Measurements from ENCODE around the gene PSMD4.
A peak's percentile ranks its signal among the peaks of the same experiment; 100 is the strongest.
"Not testable (repeated sequence)": the region's sequence is repeated elsewhere in the genome, so short reads cannot be mapped to it uniquely, and the experiment has no call there.

PSMD4 gene

GRCh38 chr1:151275341-151275740, 20.8 kb downstream of the PSMD4 start:
- not testable (repeated sequence) for DNase-seq

GRCh38 chr1:151277249-151277648, 22.7 kb downstream of the PSMD4 start:
- no peak for DNase-seq

- DNase-seq = peak; percentile 93
Observed at GRCh38 chr1:151281225-151281968, 26.9 kb downstream of the PSMD4 start.

DNA sequence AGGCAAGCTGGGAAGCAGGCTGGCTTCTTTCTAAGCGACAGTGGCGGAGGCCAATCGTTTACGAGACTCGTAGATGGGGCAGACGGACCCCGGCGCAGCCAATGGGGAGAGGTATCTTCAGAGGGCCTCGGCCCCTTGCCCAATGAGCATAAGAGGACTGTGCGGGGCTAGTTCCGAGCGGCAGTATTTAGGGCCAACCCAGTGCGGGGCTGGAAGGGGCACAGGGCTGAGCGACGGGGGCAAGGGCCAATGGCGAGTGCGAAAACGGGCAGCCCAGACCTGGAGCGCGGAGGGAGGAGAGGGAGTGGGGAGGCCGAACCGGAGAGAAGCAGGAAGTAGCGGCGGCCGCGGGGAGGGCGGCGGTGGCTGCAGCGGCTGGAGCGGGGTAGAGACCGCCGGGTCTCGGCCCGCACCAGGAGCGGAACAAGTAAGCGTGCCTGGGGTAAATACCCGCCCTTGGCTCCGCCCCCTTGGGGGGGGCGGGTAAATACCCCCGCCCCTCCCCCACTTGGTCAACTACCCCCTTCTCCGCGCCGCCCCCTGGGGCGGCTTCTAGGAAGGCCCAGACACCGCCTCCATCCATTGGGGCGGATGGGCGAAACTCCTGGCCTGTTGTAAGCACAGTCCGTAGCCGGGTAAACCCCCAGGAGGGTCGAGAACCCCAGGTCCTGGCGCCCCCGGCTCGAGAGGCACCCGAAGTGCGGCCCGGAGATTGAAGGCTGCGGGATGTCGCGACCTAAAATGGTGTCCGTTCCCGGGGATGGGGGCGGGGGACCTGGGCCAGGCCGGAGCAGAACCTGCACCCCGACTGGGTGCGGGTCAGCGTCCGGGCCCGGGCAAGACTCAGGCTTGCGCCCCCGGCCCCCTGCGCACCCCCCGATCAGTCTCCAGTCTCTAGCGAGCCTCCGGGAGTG, 27.7 kb downstream of the PSMD4 start, which contains the start of gene ZNF687:
Gene ZNF687 (plus strand): TSS at position 331 of the 914 bp plus-strand sequence. CDS start 3,993 bp downstream, outside the sequence.
- peak; percentile 100 for DNase-seq

DNA sequence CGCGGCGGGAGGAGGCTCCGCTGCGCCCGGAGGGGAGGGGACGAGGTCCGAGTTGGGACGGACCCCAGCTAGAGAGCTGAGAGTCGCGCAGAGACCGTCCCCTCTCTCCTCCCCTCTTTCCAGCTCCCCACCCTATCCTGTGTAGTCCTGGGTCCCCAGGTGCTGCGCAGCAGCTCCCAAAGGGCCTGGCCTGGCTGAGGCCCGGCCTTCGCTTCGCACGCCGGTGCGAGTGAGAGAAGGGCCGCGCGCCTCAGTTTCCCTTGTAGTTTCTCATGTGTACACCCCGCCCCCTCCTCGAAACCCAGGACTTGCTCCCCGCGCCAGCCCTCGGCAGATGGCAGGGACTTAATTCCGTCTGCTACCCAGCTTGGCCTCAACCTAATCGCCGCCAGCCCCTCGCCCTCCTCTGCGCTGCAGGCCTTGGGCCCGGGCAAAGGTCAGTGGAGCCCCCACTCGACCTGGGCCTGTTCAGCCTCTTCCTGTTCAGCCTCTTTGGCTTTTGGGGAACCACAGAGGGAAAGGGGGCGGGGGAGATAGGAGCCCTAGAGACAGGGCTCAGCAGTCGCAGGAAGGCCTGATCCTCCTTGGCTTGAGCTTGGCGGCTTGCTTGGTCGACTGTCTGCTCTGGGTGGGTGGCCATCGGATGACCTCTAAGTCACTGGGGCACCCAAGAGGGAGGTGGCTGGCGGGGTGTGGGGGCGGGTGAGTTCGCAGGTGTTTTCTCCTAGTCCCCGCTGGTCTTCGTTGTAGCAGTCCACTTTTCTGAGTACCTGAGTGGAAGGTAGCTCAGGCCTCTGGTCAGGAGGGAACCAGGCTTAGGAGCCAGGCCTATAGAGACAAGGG, 28.6 kb downstream of the PSMD4 start:
- DNase-seq = peak; percentile 32

DNA sequence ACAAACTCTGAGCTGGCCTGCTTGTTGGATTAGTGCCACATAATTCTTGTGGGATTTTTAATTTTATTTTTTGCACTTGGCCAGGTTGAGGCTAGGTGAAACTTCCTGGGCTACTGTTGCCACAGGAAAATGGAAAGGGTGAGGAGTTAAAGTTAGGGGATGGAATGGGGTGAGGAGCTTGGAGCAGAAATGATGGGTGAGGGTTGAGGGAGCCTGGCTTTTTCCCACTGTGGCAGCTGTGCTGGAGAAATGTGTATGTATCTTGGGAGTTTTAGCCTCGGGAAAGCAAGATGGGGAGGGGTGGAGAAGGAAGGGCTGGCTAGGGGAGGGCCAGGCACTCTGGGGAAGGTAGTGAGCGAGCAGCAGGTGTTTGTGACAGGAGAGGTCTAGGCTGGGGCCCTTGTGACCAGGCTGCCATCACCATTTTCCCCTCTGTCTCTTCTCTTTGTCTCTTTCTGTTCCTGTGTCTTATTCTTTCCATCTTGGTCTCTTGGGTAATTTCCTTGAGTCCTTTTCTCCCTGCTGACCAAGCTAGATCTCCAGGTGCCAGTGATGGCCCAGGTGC, 29.6 kb downstream of the PSMD4 start:
- DNase-seq = no peak

DNA sequence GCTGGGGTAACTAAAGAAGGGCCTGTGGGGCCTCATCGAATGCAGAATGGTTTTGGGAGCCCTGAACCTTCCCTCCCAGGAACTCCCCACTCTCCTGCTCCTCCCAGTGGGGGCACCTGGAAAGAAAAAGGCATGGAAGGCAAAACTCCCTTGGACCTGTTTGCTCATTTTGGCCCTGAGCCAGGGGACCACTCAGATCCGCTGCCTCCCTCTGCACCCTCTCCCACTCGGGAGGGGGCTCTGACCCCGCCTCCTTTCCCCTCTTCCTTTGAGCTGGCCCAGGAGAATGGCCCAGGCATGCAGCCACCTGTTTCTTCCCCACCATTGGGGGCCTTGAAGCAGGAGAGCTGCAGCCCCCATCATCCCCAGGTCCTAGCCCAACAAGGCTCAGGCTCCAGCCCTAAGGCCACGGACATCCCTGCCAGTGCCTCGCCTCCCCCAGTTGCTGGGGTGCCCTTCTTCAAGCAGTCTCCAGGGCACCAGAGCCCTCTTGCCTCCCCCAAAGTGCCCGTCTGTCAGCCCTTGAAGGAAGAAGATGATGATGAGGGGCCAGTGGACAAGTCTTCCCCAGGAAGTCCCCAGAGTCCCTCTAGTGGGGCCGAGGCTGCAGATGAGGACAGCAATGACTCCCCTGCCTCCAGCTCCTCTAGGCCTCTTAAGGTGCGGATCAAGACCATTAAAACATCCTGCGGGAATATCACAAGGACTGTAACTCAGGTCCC, 32.2 kb downstream of the PSMD4 start:
- DNase-seq = no peak

DNA sequence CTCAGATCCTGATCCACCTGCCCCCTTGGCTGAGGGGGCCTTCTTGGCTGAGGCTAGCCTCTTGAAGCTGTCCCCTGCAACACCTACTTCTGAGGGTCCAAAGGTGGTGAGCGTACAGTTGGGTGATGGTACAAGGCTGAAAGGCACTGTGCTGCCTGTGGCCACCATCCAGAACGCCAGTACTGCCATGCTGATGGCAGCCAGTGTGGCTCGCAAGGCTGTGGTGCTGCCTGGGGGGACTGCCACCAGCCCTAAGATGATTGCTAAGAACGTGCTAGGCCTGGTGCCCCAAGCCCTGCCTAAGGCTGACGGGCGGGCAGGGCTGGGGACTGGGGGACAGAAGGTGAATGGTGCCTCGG, 32.8 kb downstream of the PSMD4 start:
- no peak for DNase-seq

GRCh38 chr1:151287767-151288500, 33.4 kb downstream of the PSMD4 start:
- DNase-seq = no peak

DNA sequence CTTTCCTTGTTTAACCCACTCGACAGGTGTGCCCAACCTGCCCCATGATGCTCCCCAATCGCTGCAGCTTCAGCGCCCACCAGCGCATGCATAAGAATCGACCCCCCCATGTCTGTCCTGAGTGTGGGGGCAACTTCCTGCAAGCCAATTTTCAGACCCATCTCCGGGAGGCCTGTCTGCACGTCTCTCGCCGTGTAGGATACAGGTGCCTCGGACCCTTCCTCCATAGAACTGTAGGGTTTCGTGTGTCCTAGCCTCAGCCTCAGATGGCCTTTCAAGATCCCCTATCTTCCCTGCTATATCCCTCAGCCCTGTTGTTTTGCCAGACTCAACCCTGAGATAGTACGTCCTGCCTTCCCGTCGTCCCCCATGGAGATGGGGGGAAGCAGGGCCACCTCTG, 34.0 kb downstream of the PSMD4 start:
- DNase-seq = no peak

- DNase-seq = no peak
Observed at GRCh38 chr1:151289080-151289935, 34.8 kb downstream of the PSMD4 start.

DNA sequence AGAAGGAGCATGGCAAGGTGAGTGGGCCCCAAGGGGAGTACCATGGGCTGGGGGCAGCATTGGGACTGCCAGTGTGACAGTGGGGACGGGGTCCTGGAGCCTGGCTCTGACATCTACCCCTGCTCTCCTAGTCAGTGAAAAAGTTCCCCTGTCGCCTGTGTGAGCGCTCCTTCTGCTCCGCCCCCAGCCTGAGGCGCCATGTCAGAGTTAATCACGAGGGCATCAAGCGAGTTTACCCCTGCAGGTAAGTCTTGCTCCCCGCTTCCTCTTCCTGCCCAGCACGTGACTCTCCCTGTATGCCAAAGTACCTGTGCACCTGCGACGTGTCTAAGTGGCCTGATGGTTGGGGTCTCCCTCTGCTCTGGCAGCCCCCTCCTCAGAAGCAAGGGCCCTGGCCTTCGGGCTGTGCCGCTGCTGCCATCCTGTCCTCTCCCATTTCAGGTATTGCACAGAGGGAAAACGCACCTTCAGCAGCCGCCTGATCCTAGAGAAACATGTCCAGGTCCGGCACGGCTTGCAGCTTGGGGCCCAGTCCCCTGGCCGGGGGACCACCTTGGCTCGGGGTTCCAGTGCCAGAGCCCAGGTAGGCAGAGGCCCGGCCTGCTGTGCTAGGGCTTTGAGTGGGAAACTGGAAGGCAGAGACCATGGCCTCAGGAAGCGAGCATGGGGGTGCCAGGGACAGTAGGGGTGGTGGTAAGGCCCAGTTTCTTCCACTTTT, 35.6 kb downstream of the PSMD4 start:
- DNase-seq = no peak

DNA sequence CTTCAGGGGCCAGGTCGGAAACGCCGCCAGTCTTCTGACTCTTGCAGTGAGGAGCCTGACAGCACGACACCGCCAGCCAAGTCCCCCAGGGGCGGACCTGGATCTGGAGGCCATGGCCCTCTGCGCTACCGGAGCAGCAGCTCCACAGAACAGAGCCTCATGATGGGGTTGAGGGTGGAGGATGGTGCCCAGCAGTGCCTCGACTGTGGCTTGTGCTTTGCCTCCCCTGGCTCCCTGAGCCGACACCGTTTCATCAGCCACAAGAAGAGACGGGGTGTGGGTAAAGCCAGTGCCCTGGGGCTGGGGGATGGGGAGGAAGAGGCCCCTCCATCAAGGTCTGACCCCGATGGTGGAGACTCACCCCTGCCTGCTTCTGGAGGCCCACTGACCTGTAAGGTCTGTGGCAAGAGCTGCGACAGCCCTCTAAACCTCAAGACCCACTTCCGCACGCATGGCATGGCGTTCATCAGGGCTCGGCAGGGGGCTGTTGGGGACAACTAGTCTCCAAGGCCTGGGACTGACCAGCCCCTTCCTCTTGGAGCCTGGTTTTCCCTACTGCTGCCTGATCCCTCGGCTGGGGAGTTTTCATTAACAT, 36.3 kb downstream of the PSMD4 start:
- no peak for DNase-seq

GRCh38 chr1:151292207-151293030, 37.9 kb downstream of the PSMD4 start:
- DNase-seq = no peak

- no peak for DNase-seq
Observed at GRCh38 chr1:151293093-151293492, 38.6 kb downstream of the PSMD4 start.

GRCh38 chr1:151294742-151295462, 40.4 kb downstream of the PSMD4 start:
- DNase-seq = no peak

DNA sequence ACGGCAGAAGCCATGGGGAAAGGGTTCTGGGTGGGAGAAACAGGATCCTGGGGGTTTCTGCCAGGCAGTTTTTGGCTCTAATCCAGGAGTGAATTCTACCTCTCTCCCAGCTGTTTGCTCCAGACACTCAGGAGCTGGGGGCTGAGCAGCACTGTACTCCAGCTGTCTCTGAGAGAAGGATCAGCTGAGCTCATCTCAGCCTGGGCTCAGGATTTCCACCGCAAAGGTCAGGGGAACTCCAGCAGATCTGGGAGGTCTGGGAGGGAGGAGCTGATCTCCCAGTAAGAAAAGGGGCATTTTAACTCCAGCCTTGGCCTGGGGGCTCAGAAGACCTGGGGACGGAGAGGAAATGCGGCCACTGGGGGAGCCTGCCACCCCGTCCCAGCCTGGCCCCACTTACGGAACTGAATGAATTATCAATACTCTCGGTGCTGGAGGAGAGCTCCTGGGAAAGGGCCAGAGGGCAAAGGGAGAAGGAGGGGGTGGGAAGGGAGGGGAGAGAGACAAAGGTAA, 55.3 kb downstream of the PSMD4 start:
- DNase-seq = no peak

Data from GDM1 (cell line).